ENCODE measurements around the gene SERPINA4. TPM values are rescaled to one million over a fixed set of nuclear protein-coding genes. Genes with fewer than 3 reads are reported as not detected.

The SERPINA4 gene
- total RNA-seq, 4 donors from 2014 or later, result not detected

DNA sequence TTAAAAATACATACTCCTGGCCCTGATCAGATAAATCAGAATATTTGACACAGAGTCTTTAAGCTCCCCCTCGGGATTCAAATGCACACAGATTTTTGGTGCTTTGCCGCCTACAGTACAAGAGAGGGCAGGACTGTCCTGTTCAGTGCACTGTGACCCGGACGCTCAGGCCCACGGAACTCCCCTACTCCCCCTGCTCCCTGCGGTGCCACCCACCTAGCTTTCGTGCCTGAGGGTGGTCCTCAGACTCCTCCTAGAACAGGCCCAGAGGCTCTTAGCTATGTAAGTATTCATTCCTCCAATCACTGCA is 37.2 kb downstream of the SERPINA4 start:
- Histone ChIP-seq H3K4me3 (no peak overlapping the region), H3K36me3 (no peaks in the 10 kb centered on the region), H3K9me3 (no peaks in the 10 kb centered on the region), H3K27me3 (no peaks in the 10 kb centered on the region), H3K27ac (peak overlapping the region; percentile 91), H3K4me1 (peaks cover 41% of the 10 kb centered on the region)
- TF ChIP-seq POLR2A (IDR thresholded peaks at IDR 0.05) (no peak), POLR2AphosphoS5 (IDR thresholded peaks at IDR 0.05) (no peak)
- TF ChIP-seq, protein P1, sequence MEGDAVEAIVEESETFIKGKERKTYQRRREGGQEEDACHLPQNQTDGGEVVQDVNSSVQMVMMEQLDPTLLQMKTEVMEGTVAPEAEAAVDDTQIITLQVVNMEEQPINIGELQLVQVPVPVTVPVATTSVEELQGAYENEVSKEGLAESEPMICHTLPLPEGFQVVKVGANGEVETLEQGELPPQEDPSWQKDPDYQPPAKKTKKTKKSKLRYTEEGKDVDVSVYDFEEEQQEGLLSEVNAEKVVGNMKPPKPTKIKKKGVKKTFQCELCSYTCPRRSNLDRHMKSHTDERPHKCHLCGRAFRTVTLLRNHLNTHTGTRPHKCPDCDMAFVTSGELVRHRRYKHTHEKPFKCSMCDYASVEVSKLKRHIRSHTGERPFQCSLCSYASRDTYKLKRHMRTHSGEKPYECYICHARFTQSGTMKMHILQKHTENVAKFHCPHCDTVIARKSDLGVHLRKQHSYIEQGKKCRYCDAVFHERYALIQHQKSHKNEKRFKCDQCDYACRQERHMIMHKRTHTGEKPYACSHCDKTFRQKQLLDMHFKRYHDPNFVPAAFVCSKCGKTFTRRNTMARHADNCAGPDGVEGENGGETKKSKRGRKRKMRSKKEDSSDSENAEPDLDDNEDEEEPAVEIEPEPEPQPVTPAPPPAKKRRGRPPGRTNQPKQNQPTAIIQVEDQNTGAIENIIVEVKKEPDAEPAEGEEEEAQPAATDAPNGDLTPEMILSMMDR (IDR thresholded peaks at IDR 0.05), result no peak
- DNase-seq (ENCODE audit: low spot score in 2 of 2), result no peak
- 77% methylated on average over 7 of the region's 7 CpGs for WGBS

DNA sequence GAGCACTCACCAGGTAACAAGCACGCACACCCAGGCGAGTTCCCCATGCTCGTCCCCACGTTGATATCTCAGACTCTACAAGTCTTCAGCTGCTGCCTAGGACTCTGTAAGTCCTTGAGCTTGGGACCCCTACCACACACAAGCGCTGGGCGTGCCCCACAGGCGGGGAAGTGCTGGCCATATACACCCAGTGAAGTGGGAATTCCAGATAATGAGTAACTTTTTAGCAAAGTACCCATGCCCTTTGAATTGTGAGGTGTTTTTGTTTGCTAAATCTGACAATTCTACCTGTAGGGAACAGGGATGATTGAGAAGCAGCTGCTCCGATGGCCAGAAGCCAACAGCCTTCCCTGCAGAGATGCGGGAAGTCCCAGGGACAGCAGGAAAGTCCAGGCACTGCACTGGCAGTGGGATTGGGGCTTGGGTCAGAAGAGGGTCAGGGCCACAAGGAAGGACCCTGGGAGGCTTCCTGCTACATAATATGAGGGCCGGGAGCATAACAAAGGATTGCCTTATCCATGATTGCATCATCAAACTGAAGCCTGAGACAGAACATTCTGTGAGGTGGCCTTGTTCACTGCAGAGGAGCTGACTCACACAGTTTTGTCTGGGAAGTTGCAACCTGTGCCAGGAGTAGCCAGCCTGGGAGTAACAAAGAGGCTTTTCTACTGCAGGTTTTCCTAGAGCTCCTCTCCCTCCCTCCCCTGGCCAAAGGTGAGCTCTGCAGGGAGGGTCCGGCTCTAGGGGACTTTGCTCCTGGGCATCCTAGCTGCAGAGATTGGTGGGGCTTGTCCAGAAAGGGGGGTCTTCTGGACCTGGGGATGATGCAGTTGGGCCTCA is 37.8 kb downstream of the SERPINA4 start:
- peaks cover 41% of the 10 kb centered on the region for H3K4me1 ChIP-seq
- TF ChIP-seq POLR2A (IDR thresholded peaks at IDR 0.05), result no peak
- peak; percentile 39 for TF ChIP-seq EP300 (IDR thresholded peaks at IDR 0.05)
- peak in 2 of 3 donors; percentile 62 to 91 for TF ChIP-seq POLR2AphosphoS5 (IDR thresholded peaks at IDR 0.05)
- TF ChIP-seq, protein P1 (IDR thresholded peaks at IDR 0.05), result peak in 1 of 2 donors; percentile 13
- 55% methylated on average over 11 of the region's 11 CpGs for WGBS

DNA sequence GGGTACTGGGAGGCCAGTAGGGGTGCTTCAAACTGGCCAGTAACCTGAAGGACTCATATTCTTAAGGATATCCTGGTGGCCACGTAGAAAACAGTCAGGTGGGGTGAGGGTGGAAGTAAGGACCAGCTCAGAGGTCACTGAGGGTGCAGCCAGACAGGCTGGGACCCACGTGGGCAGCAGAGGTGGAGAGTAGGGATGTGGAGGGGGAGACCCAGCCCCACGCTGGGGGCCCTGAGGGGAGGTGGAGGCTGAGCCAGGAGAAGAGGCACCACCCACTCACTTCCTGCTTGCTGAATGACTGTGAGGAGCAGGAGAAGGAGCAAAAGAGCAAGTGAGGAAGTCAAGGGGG is 38.4 kb downstream of the SERPINA4 start:
- H3K27ac ChIP-seq, result peak overlapping the region; percentile 91
- no peaks in the 10 kb centered on the region for H3K27me3 ChIP-seq
- H3K9me3 ChIP-seq, result no peaks in the 10 kb centered on the region
- H3K4me1 ChIP-seq, result peaks cover 41% of the 10 kb centered on the region
- DNase-seq (ENCODE audit: low spot score in 2 of 2), result no peak
- H3K36me3 ChIP-seq, result no peaks in the 10 kb centered on the region
- TF ChIP-seq EP300 (IDR thresholded peaks at IDR 0.05), result no peak
- TF ChIP-seq POLR2AphosphoS5 (IDR thresholded peaks at IDR 0.05), result no peak
- TF ChIP-seq, protein P1 (IDR thresholded peaks at IDR 0.05), result no peak
- TF ChIP-seq POLR2A (IDR thresholded peaks at IDR 0.05), result no peak
- no peak overlapping the region for H3K4me3 ChIP-seq
- 26% methylated on average over 3 of the region's 3 CpGs for WGBS

More for the DNA sequence above, 37.8 kb downstream of the SERPINA4 start:
- Histone ChIP-seq H3K36me3 (no peaks in the 10 kb centered on the region), H3K9me3 (no peaks in the 10 kb centered on the region), H3K27ac (peak overlapping the region; percentile 91), H3K4me3 (no peak overlapping the region), H3K27me3 (no peaks in the 10 kb centered on the region)
- peak; percentile 76 to 84 for DNase-seq (ENCODE audit: low spot score in 2 of 2)

DNA sequence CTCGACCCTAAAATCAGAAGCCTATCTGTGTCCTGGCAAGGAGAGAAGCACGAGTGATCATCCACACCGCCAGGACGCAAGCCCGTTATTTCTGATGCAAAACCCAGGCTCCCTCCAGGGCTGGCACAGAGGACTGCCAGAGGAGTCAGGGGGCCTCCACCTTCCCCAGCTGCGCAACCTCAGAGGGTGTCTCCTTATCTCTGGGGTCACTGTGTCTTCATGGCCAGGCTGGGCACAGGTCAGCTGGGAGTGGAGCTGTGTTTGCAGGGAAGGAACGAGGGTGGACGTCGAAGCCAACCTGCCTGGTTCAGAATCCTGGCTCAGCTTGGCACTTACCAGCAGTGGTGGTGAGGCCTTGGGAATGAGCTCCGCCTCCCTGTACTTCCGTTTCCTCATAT is 38.9 kb downstream of the SERPINA4 start:
- H3K36me3 ChIP-seq, result no peaks in the 10 kb centered on the region

DNA sequence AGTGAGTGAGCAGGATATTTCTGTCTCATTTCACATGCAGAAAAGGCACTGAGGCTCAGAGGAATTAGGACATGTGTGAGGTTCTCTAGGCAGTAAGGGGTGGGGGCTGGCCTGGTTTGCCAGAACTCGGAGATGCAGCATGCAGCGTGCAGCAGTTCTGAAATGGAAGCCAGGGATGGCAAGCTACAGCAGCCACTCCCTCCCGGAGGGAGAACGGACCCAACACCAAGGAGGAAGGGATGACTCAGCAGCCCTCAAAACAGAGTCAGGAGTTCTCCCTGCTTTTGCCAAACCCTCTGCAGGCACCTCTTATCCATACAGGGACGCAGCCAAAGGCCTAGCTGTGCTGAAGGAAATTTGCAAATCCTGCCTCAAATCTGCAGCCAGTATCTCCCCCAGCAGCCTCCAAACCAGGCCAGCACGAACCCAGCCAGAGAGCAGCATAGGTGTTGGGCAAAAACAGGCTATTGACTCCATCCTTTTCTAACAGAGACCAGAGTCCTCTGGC is 40.7 kb downstream of the SERPINA4 start:
- Histone ChIP-seq H3K36me3 (no peaks in the 10 kb centered on the region), H3K9me3 (no peaks in the 10 kb centered on the region), H3K4me3 (no peak overlapping the region), H3K27me3 (no peaks in the 10 kb centered on the region), H3K27ac (peak overlapping the region; percentile 91), H3K4me1 (peaks cover 44% of the 10 kb centered on the region)
- 20% methylated on average over 5 of the region's 6 CpGs for WGBS
- DNase-seq (ENCODE audit: low spot score in 2 of 2), result peak; percentile 88
- no peak for TF ChIP-seq EP300 (IDR thresholded peaks at IDR 0.05)
- TF ChIP-seq, protein P1 (IDR thresholded peaks at IDR 0.05), result no peak
- no peak for TF ChIP-seq POLR2A (IDR thresholded peaks at IDR 0.05)
- peak in 1 of 3 donors; percentile 48 for TF ChIP-seq POLR2AphosphoS5 (IDR thresholded peaks at IDR 0.05)

More for the DNA sequence above, 38.9 kb downstream of the SERPINA4 start:
- TF ChIP-seq POLR2A (IDR thresholded peaks at IDR 0.05), result no peak
- TF ChIP-seq POLR2AphosphoS5 (IDR thresholded peaks at IDR 0.05), result no peak
- TF ChIP-seq EP300 (IDR thresholded peaks at IDR 0.05), result no peak
- TF ChIP-seq, protein P1 (IDR thresholded peaks at IDR 0.05), result no peak
- peaks cover 41% of the 10 kb centered on the region for H3K4me1 ChIP-seq
- no peaks in the 10 kb centered on the region for H3K27me3 ChIP-seq
- no peaks in the 10 kb centered on the region for H3K9me3 ChIP-seq
- H3K4me3 ChIP-seq, result no peak overlapping the region
- peak overlapping the region; percentile 91 for H3K27ac ChIP-seq
- 81% methylated on average over 11 of the region's 11 CpGs for WGBS
- DNase-seq (ENCODE audit: low spot score in 2 of 2), result no peak

All from suprapubic skin (tissue), 4 donors.